Neural progenitor cell (in vitro differentiated cells): Measurements from ENCODE around the gene PATJ.

Source experiments
- CTCF ChIP-seq: fragments of 200-600 bp; sonication (generic); IDR thresholded peaks from 2 replicates; pipeline ENCODE4 v1.5.1; 2017; ENCODE audit warnings: antibody characterized with exemption, mild to moderate bottlenecking
- EZH2 ChIP-seq: fragments of 200-600 bp; sonication (generic); IDR thresholded peaks from 2 replicates; pipeline ENCODE4 v1.6.1; 2017; ENCODE audit warnings: antibody characterized with exemption, mild to moderate bottlenecking, moderate library complexity

DNA sequence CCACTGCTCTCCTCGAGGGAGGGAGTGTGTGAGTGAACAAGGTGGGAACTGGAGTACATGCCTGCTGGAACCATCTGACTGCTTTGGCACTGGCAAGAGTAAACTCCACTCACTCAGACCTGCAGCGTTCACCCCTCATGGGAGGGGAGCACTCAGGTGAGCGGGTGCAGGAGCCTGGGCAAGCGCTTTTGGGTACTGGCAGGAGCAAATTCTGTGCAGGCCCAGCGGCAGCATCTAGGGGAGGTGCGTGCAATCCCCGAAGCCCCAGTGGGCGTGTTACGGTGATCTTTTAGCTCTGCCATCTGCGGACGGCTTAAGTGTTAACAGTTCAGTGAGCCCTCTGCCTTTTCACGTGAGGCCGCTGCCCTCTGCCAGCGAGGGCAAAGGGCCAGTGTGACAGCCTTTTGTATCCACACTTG lies 127.4 kb downstream of the PATJ start:
- no peak for TF ChIP-seq CTCF
- no peak for TF ChIP-seq EZH2
